ENCODE data around the gene PRRC2B.

DNA sequence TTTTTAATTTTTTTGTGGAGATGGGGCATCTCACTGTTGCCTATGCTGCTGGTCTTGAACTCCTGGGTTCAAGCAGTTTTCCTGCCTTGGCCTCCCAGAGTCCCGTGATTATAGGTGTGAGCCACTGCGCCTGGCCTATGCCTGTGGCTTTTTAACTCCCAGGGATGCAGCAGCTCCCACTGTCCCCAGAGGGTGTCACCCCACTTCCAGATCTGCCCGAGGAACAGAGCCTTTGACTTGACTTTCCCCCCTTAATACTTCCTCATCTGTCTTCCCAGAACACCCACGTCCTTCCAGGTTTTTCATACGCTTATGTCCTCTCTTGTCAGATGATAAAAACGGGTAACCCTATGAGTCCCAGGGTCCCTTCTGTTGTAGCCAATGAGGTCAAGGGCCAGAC is 7.6 kb upstream of the PRRC2B start:
- no peak for TF ChIP-seq POLR2A (IDR thresholded peaks at IDR 0.05)
- no peak for TF ChIP-seq EP300 (IDR thresholded peaks at IDR 0.05)
- TF ChIP-seq POLR2AphosphoS5 (IDR thresholded peaks at IDR 0.05) = no peak
